AG09309 (cell line): ENCODE measurements around the gene NPAS1.

Source experiments
- DNase-seq: peaks from one replicate; pipeline ENCODE4 v3.0.0-alpha.2; 2010; ENCODE audit warnings: low read depth
- H3K4me3 ChIP-seq: 2 replicates; pipeline ENCODE4 v1.5.1; 2011; ENCODE audit warnings: mild to moderate bottlenecking, low read depth, low read length, moderate library complexity; ENCODE audit not compliant: control insufficient read depth
- TF ChIP-seq, protein P1 (sequence below): IDR thresholded peaks from 2 replicates; pipeline ENCODE4 v1.5.1; 2011; ENCODE audit warnings: mild to moderate bottlenecking, low read depth, low read length, inconsistent platforms; ENCODE audit not compliant: insufficient read depth, control insufficient read depth; ENCODE audit errors: missing control alignments

NPAS1 gene

DNA sequence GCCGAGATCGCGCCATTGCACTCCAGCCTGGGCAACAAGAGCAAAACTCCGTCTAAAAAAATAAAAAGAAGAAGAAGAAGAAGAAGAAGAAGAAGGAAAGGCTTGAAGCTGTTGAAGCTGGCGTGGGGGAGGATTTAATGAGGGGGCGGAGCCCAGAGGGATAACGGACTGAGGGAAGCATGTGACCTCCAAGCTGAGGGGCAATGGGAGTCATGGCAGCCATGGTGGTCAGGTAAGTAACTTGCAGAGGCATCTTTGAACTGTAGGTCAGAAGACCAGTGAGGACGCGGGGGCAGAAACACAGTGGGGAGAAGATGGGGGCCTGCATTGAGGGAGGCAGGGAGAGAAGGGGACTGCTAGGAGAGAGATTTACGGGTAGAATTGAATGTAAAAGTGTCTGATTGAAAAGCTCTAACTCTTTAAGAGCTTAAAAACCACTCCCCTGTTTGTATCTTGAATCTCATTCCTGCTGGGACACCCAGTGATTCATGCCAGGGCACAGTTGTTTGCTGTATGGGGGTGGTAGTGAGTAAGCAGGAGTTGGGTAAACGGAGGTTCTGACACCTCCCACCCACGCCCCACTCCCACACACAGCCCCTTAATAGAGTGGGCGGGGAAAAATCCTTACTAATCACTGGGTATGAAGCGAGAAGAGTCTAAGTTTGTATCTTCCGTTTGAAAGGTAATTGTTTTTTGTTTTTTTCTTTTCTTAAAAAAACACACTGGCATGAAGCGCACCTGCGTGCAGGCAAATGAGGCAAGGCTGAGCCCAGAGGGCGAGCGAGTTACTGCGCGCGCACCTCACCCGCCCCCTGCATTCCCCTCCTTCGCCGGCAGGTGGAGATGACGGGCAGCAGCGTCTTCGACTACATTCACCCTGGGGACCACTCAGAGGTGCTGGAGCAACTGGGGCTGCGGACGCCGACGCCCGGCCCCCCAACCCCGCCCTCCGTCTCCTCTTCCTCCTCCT, 15.8 kb downstream of the NPAS1 start:
- DNase-seq = peak; percentile 39
- H3K4me3 ChIP-seq = peak overlapping the region; percentile 39
- TF ChIP-seq, protein P1, sequence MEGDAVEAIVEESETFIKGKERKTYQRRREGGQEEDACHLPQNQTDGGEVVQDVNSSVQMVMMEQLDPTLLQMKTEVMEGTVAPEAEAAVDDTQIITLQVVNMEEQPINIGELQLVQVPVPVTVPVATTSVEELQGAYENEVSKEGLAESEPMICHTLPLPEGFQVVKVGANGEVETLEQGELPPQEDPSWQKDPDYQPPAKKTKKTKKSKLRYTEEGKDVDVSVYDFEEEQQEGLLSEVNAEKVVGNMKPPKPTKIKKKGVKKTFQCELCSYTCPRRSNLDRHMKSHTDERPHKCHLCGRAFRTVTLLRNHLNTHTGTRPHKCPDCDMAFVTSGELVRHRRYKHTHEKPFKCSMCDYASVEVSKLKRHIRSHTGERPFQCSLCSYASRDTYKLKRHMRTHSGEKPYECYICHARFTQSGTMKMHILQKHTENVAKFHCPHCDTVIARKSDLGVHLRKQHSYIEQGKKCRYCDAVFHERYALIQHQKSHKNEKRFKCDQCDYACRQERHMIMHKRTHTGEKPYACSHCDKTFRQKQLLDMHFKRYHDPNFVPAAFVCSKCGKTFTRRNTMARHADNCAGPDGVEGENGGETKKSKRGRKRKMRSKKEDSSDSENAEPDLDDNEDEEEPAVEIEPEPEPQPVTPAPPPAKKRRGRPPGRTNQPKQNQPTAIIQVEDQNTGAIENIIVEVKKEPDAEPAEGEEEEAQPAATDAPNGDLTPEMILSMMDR = peak; percentile 90

DNA sequence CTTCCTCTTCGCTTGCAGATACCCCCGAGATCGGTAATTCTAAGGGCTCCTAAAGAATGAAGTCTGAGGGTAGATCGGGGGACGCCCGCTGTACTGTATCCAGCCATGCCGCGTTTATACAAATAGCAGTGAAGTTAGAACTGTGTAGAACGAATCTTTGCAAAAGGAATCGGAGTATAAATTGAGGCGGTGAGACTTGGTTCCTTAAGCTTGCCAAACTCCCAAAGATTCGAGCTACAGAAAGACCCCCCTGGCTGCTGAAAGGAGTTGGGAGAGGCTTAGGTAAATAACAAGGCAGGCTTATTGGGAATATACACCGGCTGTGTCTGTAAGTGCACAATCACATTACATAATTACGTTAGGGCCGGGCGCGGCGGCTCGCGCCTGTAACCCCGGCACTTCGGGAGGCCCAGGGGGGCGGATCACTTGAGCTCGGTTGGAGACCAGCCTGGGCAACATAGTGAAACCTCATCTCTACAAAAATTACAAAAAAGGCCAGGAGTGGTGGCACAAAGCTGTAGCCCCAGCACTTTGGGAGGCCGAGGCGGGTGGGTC, 16.5 kb downstream of the NPAS1 start:
- TF ChIP-seq, protein P1 = no peak
- no peak for DNase-seq
- peak overlapping the region; percentile 39 for H3K4me3 ChIP-seq

DNA sequence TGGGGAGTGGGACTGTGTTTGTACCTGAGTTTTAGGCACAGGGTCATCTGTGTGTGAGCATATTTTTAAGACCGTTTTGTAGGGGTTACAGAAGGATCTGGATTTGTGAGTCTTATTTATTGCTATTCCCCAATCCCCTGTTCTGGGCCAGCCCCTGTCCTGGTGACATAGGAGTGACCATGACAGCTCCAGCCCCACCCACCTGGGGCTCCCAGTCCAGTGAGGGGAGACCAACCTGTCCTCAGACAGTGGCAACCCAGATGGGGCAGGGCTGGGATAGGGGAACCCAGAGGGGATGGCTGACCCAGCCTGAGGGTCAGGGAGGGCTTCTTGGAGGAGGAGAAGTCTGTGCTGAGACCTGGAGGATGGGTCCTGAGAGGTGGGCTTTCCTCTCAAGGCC, 18.1 kb downstream of the NPAS1 start:
- DNase-seq = no peak
- TF ChIP-seq, protein P1 = no peak
- no peak overlapping the region for H3K4me3 ChIP-seq

DNA sequence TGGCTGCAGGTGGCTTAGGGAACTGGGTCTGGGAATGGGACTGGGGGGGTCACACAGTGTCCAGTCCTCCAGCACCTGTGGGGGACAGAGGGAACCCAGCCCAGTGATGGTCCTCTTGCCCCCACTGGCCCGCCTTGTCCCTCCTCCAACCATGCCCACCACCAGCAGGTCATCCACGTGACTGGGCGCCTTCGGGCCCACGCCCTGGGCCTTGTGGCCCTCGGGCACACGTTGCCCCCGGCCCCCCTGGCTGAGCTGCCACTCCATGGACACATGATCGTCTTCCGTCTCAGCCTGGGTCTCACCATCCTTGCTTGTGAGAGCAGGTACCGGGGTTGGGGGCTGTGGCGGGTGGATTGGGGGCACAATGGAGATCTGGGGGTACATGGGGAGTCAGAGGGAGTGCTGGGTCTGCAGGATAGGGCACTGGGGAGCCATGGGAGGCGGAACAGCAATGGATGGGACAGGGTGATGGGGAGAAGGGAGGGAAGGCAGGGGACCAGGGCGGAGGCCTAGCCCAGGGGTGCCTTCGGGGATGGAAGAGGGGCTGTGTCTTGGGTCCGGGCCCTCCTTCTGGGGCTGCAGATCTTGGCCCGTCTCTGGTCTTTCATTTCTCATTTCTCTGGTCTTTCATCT, 19.7 kb downstream of the NPAS1 start:
- TF ChIP-seq, protein P1 = no peak
- DNase-seq = no peak
- no peak overlapping the region for H3K4me3 ChIP-seq

DNA sequence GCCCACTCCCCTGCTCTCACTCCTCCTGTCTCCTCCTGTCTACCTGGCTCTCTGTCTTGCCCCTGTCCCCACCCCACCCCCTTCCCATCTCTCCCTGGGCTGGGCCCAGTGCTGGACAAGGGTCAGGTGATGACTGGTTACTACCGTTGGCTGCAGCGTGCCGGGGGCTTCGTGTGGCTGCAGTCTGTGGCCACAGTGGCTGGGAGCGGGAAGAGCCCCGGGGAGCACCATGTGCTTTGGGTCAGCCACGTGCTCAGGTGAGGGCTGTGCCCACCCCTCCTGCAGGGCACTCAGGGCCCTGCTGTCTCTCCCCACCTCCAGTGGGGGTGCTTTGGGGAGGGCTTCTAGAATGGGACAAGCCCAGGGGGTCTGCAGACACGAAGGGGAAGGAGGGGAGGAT, 21.2 kb downstream of the NPAS1 start:
- TF ChIP-seq, protein P1 = no peak
- DNase-seq = no peak
- no peak overlapping the region for H3K4me3 ChIP-seq

DNA sequence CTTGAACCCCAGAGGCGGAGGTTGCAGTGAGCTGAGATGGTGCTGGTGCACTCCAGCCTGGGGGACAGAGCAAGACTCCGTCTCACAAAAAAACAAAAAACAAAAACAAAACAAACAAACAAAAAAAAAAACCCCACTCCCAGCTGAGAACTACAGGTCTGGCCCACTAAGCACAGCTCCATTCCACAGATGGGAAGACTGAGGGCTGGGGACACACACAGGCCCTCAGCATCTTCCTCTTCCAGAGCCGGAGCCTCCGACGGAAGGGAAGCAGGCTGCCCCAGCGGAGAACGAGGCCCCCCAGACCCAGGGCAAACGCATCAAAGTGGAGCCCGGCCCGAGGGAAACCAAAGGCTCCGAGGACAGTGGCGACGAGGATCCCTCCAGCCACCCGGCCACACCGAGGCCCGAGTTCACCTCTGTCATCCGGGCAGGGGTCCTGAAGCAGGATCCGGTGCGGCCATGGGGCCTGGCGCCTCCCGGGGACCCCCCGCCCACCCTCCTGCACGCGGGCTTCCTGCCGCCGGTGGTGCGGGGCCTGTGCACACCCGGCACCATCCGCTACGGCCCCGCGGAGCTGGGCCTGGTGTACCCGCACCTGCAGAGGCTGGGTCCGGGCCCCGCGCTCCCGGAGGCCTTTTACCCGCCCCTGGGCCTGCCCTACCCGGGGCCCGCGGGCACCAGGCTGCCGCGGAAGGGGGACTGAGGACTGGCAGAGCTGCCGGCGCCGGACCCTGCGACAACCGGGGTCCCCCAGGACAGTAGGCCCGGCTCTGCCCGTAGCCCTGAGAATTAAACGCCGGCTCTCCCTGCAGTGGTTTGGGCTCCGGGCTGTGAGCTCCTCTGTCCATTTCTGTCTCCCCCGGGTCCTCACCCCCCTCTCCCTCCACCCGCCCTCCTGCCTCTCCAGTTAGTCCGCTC, 25.6 kb downstream of the NPAS1 start:
- DNase-seq = no peak
- no peak overlapping the region for H3K4me3 ChIP-seq
- TF ChIP-seq, protein P1 = no peak
